ENCODE measurements around the gene EIF4EBP2.

DNA sequence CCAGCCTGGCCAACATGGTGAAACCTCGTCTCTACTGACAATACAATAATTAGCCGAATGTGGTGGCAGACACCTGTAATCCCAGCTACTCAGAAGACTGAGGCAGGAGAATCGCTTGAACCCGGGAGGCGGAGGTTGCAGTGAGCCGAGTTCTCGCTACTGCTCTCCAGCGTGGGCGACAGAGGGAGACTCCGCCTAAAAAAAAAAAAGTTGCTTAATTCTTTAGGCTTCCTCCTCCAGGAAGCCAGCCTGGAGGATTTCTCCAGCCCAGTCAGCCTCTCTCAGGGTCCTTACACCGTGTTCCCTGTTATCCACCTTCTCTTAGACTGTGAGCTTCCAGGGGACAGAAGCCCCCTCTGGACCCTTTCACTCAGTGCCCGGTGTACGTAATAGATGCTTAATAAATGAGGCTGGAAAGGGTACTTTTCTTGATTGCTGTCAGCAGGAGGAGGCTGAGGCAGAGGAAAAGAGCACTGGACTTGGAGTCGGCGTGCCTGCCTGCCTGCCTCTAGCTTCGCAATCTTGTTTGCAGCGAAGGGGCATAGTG lies 53.9 kb downstream of the EIF4EBP2 start:
- TF ChIP-seq CTCF (IDR thresholded peaks at IDR 0.05) (no peak), POLR2A (IDR thresholded peaks at IDR 0.05) (no peak)
